GM11168 (cell line): ENCODE results near the gene KCNE2.
"Not testable (repeated sequence)": the region's sequence is repeated elsewhere in the genome, so short reads cannot be mapped to it uniquely, and the experiment has no call there.

ENCODE experiments used
- in situ Hi-C: fragments of 300-500 bp; cut with MboI; formaldehyde crosslinking; loops from one replicate; pipeline ENCODE4 v1.12.0; 2022; ENCODE audit warnings: low sequenced_read_pairs; ENCODE audit not compliant: unreplicated experiment

The KCNE2 gene

GRCh38 chr21:34404742-34405141 is 40.9 kb downstream of the KCNE2 start:
- in situ Hi-C loops: not testable (repeated sequence)

GRCh38 chr21:34405686-34406085 is 41.9 kb downstream of the KCNE2 start:
- in situ Hi-C loops: not testable (repeated sequence)

GRCh38 chr21:34406102-34406501 is 42.3 kb downstream of the KCNE2 start:
- in situ Hi-C loops: not testable (repeated sequence)

GRCh38 chr21:34406676-34407075 is 42.9 kb downstream of the KCNE2 start:
- in situ Hi-C loops: not testable (repeated sequence)

GRCh38 chr21:34407294-34407693 is 43.5 kb downstream of the KCNE2 start:
- in situ Hi-C loops: not testable (repeated sequence)

GRCh38 chr21:34417448-34418077 is 53.8 kb downstream of the KCNE2 start:
- in situ Hi-C loops: not testable (repeated sequence)
